ENCODE results near the gene DAB2IP. TPM values are rescaled to one million over a fixed set of nuclear protein-coding genes. Genes with fewer than 3 reads are reported as not detected.
A peak's percentile ranks its signal among the peaks of the same experiment; 100 is the strongest.

The DAB2IP gene
- total RNA-seq, 1 donor from 2014 or later, result 0.75 TPM

DNA sequence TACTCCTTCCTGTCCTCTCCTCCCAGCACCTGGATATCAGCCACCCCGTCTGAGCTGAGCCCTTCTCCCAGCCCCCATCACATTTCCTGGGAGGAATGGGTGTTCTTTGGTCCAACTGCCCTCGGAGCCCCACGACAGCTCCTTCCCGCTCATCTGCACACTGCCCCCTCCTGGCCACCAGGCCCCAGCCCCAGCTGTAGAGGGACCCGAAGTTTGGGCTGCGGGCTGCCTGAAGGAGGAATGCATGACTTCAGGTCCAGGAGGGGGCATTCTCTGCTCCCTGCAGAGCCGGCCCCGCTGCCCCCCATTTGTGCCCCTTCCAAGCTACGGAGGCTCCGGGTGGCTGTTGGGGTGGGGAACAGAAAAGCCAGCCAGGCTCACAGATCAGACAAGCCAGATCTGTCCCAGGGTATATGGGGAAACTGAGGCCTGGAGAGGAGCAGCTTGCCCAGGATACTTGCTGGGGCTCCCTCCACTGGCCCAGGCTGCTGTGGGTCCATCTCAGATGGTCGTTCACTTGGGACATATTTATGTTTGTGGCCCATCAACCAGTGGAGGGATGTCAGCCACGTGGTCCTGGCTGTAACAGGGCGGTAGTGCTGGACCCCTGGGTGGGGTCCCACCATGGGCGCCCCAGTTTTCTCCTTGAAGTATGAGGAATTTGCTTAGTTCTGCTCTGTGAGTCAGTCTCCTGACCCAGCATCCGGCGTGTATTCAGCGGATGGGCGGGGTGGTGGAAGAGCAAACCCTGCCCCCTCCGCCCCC is 33.1 kb downstream of the DAB2IP start:
- Mint-ChIP-seq H3K9me3 (no peaks in the 10 kb centered on the region), H3K4me1 (no peaks in the 10 kb centered on the region), H3K36me3 (ENCODE audit: low read depth) (no peaks in the 10 kb centered on the region), H3K27me3 (peaks cover 17% of the 10 kb centered on the region), H3K27ac (no peak overlapping the region), H3K4me3 (no peak overlapping the region)
- ChIA-PET POLR2A (no interaction called here), CTCF (interaction anchor here (0.8 to 1.8 kb wide), 3 partner anchors 134 to 440 kb away, joined by 3 to 8 read pairs (median 6); no protein-coding TSS in a partner anchor)
- intact Hi-C loops (cut with micrococcal nuclease), result loop anchor here (5.0 kb wide), 1 partner anchor 137 kb away; no protein-coding TSS in a partner anchor
- TF ChIP-seq CTCF (IDR thresholded peaks at IDR 0.05), result no peak
- no peak for ATAC-seq (ENCODE audit: low read depth)
- DNase-seq, result no peak

DNA sequence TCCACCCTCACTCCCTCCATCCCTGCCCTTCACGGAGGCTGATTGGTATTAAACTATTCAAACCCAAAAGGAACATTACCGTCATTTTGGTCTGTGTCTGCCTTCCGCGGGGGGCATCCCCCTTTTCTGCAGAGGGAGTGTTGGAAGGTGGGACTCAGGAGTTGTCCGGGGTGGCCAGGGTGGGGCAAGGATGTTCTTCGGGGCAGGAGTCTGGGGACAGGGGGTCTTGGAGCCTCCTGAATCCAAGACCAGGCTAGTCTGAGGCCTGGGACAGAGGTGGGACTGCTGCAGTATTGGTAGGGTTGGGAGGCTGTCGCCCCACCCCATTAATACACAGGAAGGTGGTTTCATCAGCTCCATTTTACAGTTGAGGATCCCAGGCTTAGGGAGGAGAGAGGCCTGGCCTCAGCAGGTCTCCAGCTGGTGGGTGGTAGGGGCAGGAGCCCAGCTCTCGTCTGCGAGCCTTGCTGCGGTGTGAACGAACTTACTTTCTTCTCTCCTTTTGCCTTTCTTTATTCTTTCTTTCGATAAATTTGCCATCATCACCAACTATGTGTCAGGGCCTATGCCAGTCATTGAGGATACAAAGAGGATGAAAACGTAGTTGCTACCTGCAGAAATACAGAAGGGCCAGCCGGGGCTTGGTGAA is 33.8 kb downstream of the DAB2IP start:
- intact Hi-C loops (cut with micrococcal nuclease), result no loop called here
- Mint-ChIP-seq H3K9me3 (no peaks in the 10 kb centered on the region), H3K36me3 (ENCODE audit: low read depth) (no peaks in the 10 kb centered on the region), H3K27ac (no peak overlapping the region), H3K27me3 (peaks cover 17% of the 10 kb centered on the region), H3K4me3 (no peak overlapping the region), H3K4me1 (no peaks in the 10 kb centered on the region)
- ChIA-PET CTCF (no interaction called here), POLR2A (no interaction called here)
- no peak for TF ChIP-seq CTCF (IDR thresholded peaks at IDR 0.05)
- DNase-seq, result no peak
- ATAC-seq (ENCODE audit: low read depth), result no peak

DNA sequence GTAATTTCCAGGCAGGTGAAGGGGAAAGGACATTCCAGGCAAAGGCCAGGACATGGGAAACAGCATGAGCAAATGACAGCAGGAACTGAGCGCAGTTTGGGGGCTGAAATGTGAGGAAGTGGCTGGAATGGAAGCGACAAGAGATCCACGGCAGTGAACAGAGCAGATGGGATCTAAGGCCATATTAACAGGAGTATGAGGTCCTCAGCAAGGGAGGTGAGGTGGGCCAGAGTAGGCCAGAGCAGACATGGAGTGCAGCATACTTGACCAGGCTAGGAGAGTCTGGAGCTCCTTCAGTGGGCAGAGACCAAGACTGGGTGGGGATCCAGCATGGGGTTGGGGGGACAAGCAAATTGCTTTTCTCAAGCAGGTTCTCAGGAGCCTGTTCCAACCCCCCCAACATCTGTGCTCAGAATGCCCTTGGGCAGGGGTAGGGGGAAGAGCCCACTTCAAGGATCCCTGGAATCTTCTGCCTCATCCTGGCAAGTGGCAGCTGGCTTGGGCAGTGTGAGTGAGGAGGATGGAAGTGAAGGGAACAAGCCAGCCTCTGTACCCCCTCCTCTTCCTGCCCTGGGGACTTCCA is 34.5 kb downstream of the DAB2IP start:
- DNase-seq (no peak), ATAC-seq (ENCODE audit: low read depth) (no peak)
- TF ChIP-seq CTCF (IDR thresholded peaks at IDR 0.05), result no peak
- H3K27me3 Mint-ChIP-seq, result peaks cover 17% of the 10 kb centered on the region
- no peak overlapping the region for H3K4me3 Mint-ChIP-seq
- no peaks in the 10 kb centered on the region for H3K9me3 Mint-ChIP-seq
- no peak overlapping the region for H3K27ac Mint-ChIP-seq
- ChIA-PET CTCF (no interaction called here), POLR2A (no interaction called here)
- intact Hi-C loops (cut with micrococcal nuclease), result no loop called here
- no peaks in the 10 kb centered on the region for H3K4me1 Mint-ChIP-seq
- no peaks in the 10 kb centered on the region for H3K36me3 Mint-ChIP-seq (ENCODE audit: low read depth)

DNA sequence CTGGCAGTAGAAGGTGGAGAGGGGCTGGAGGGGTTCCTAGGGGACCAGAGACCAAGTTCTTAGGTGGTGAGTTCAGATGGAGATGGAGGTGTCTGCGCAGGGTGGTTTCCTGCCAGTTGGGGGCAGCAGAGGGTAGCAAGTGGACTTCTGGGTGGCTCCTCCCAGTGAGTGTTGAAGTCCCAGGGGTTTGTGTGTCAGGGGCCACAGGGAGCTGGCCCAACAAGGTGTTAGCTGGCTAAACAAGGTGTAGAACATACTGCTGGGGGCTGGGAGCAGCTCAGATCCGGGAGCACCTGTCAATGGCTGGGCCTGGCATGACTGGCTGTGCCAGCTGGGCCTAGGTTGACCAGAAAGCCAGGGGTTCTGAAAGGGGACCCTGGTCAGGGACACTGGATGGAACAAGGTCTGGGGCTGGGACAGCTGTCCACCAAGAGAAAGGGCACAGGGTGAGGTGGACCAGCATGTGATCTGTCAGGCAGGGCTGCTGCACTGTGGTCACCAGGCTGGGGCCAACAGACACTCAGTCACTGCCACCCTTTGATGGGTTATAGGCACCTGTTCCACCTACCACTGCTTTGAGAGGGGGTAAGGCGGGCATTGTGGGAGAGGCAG is 35.6 kb downstream of the DAB2IP start:
- Mint-ChIP-seq H3K27me3 (peaks cover 14% of the 10 kb centered on the region), H3K9me3 (no peaks in the 10 kb centered on the region), H3K4me1 (no peaks in the 10 kb centered on the region), H3K4me3 (no peak overlapping the region), H3K27ac (no peak overlapping the region), H3K36me3 (ENCODE audit: low read depth) (no peaks in the 10 kb centered on the region)
- ATAC-seq (ENCODE audit: low read depth), result peak; percentile 90
- intact Hi-C loops (cut with micrococcal nuclease), result loop anchor here (1.0 kb wide), 1 partner anchor 305 kb away; no protein-coding TSS in a partner anchor
- CTCF ChIA-PET, result interaction anchor here (0.7 to 1.3 kb wide), 6 partner anchors 9 to 308 kb away, joined by 3 to 5 read pairs (median 4); no protein-coding TSS in a partner anchor
- peak; percentile 57 for DNase-seq
- no peak for TF ChIP-seq CTCF (IDR thresholded peaks at IDR 0.05)
- POLR2A ChIA-PET, result no interaction called here
